Right cardiac atrium (tissue), 5 donors: ENCODE measurements around the gene MTHFD1L. TPM values are rescaled to one million over a fixed set of nuclear protein-coding genes. Genes with fewer than 3 reads are reported as not detected.

Experiments
- ATAC-seq, 2 donors: fragments of 200-7000 bp; cut with Tn5 transposase; one replicate each; pipeline versions ENCODE4 v1.8.0 to v1.9.1; 2020; ENCODE audit warnings: moderate library complexity in 2 of 2, mild to moderate bottlenecking in 1 of 2
- DNase-seq, 3 donors: peaks; one replicate each; pipeline ENCODE4 v3.0.0-alpha.2; 2020
- H3K27ac ChIP-seq: one replicate; pipeline ENCODE4 v1.5.1; 2013; ENCODE audit warnings: mild to moderate bottlenecking, low read length, control low read depth, moderate library complexity
- H3K27me3 ChIP-seq: one replicate; pipeline ENCODE4 v1.6.1; 2013; ENCODE audit not compliant: control insufficient read depth, insufficient read depth
- H3K4me1 ChIP-seq: one replicate; pipeline ENCODE4 v1.6.1; 2013; ENCODE audit warnings: low read length; ENCODE audit not compliant: control insufficient read depth, insufficient read depth
- H3K4me3 ChIP-seq: one replicate; pipeline ENCODE4 v1.5.1; 2013; ENCODE audit warnings: low read length, control low read depth
- H3K9me3 ChIP-seq: one replicate; pipeline ENCODE4 v1.6.1; 2013; ENCODE audit warnings: low read length; ENCODE audit not compliant: control insufficient read depth
- WGBS: extraction: QIAGEN DNeasy Blood & Tissue Kit; methylation state at CpG from one replicate; pipeline ENCODE4 v1.1.7; 2013; 5-methylcytosine and 5-hydroxymethylcytosine counted together
- intact Hi-C, 4 donors: fragments of 100-400 bp; cut with DNase I; formaldehyde crosslinking; loops; one replicate each; pipeline versions ENCODE4 v1.11.0 to v1.14.0; 2022 to 2023
- polyA plus RNA-seq: library from polyadenylated mRNA; stranded (reverse); fragments of 200-250 nt; gene quantifications from one replicate; pipeline ENCODE4 v1.2.3, GENCODE V29; 2013
- total RNA-seq, 4 donors: library from RNA; stranded (reverse); fragmentation: NEBNext Ultra II Directional; extraction: Animal tissue kit (Norgen Biotek cat#: 25700); gene quantifications; one replicate each; pipeline ENCODE4 v1.2.1, GENCODE V29; 2021
- donor health status: healthy with polysubstance abuse.
- donor health status: DM: no; HTN: yes; CAD: no.
- donor health status: DM: no; HTN: no; CAD: no.
- donor health status: DM: no; HTN: yes; CAD: no; lungs with severe emphysema.
- donor health status: DM: yes; HTN: yes; CAD: no.

The MTHFD1L gene
- total and polyA plus RNA-seq, 5 donors = 2.4 to 18.2 (median 5.0) TPM

GRCh38 chr6:151128763-151129370, 263.4 kb downstream of the MTHFD1L start:
- intact Hi-C loops = no loop called here
- H3K4me3 ChIP-seq = no peak overlapping the region
- H3K27ac ChIP-seq = no peak overlapping the region
- H3K9me3 ChIP-seq = no peaks in the 10 kb centered on the region
- no peaks in the 10 kb centered on the region for H3K27me3 ChIP-seq
- no peaks in the 10 kb centered on the region for H3K4me1 ChIP-seq
- 86% methylated on average over 5 of the region's 5 CpGs for WGBS
- no peak for DNase-seq
- ATAC-seq = no peak

GRCh38 chr6:151130329-151130728, 264.8 kb downstream of the MTHFD1L start:
- Histone ChIP-seq H3K4me1 (no peaks in the 10 kb centered on the region), H3K4me3 (no peak overlapping the region), H3K27ac (no peak overlapping the region), H3K27me3 (no peaks in the 10 kb centered on the region), H3K9me3 (no peaks in the 10 kb centered on the region)
- intact Hi-C loops = no loop called here
- DNase-seq = no peak
- ATAC-seq = no peak
- WGBS = 86% methylated on average over 6 of the region's 6 CpGs

GRCh38 chr6:151131324-151132007, 266.0 kb downstream of the MTHFD1L start:
- WGBS = 72% methylated on average over 3 of the region's 3 CpGs
- no peak overlapping the region for H3K4me3 ChIP-seq
- no peaks in the 10 kb centered on the region for H3K4me1 ChIP-seq
- no peaks in the 10 kb centered on the region for H3K9me3 ChIP-seq
- no peak for DNase-seq
- no peaks in the 10 kb centered on the region for H3K27me3 ChIP-seq
- intact Hi-C loops = no loop called here
- no peak overlapping the region for H3K27ac ChIP-seq
- ATAC-seq = no peak

- Histone ChIP-seq H3K27me3 (no peaks in the 10 kb centered on the region), H3K4me3 (no peak overlapping the region), H3K9me3 (no peaks in the 10 kb centered on the region), H3K27ac (peak overlapping the region; percentile 8), H3K4me1 (peaks cover 3% of the 10 kb centered on the region)
- intact Hi-C loops = no loop called here
- 49% methylated on average over 12 of the region's 12 CpGs for WGBS
- ATAC-seq (peak; percentile 27 to 73), DNase-seq (peak in 2 of 3 donors; percentile 22 to 74)
Observed at GRCh38 chr6:151136141-151136755, 270.7 kb downstream of the MTHFD1L start.

- 96% methylated on average over 6 of the region's 6 CpGs for WGBS
- intact Hi-C loops = no loop called here
- DNase-seq (no peak), ATAC-seq (no peak)
- no peaks in the 10 kb centered on the region for H3K27me3 ChIP-seq
- peaks cover 6% of the 10 kb centered on the region for H3K4me1 ChIP-seq
- no peak overlapping the region for H3K27ac ChIP-seq
- no peak overlapping the region for H3K4me3 ChIP-seq
- H3K9me3 ChIP-seq = no peaks in the 10 kb centered on the region
Observed at GRCh38 chr6:151137542-151137941, 272.0 kb downstream of the MTHFD1L start.

- Histone ChIP-seq H3K27me3 (no peaks in the 10 kb centered on the region), H3K27ac (no peak overlapping the region), H3K4me3 (no peak overlapping the region), H3K4me1 (peaks cover 10% of the 10 kb centered on the region), H3K9me3 (no peaks in the 10 kb centered on the region)
- WGBS = 76% methylated on average over 11 of the region's 11 CpGs
- ATAC-seq (no peak), DNase-seq (no peak)
- intact Hi-C loops = no loop called here
Observed at GRCh38 chr6:151139524-151139923, 274.0 kb downstream of the MTHFD1L start.

- WGBS = 70% methylated on average over 3 of the region's 3 CpGs
- Histone ChIP-seq H3K27me3 (no peaks in the 10 kb centered on the region), H3K4me1 (peaks cover 10% of the 10 kb centered on the region), H3K27ac (no peak overlapping the region), H3K4me3 (no peak overlapping the region), H3K9me3 (no peaks in the 10 kb centered on the region)
- ATAC-seq (peak; percentile 55 to 59), DNase-seq (no peak)
- intact Hi-C loops = no loop called here
Observed at GRCh38 chr6:151140767-151141166, 275.3 kb downstream of the MTHFD1L start.

GRCh38 chr6:151141685-151142084, 276.2 kb downstream of the MTHFD1L start:
- Histone ChIP-seq H3K4me3 (no peak overlapping the region), H3K27me3 (no peaks in the 10 kb centered on the region), H3K27ac (peak overlapping the region; percentile 72), H3K9me3 (no peaks in the 10 kb centered on the region), H3K4me1 (peaks cover 10% of the 10 kb centered on the region)
- 44% methylated on average over 5 of the region's 5 CpGs for WGBS
- ATAC-seq (peak; percentile 62 to 85), DNase-seq (peak in 2 of 3 donors; percentile 29 to 63)
- intact Hi-C loops = no loop called here

GRCh38 chr6:151142676-151143075, 277.2 kb downstream of the MTHFD1L start:
- H3K4me1 ChIP-seq = peaks cover 12% of the 10 kb centered on the region
- H3K27ac ChIP-seq = no peak overlapping the region
- intact Hi-C loops = no loop called here
- 96% methylated on average over 5 of the region's 5 CpGs for whole genome bisulfite sequencing
- no peaks in the 10 kb centered on the region for H3K27me3 ChIP-seq
- no peak overlapping the region for H3K4me3 ChIP-seq
- DNase-seq (no peak), ATAC-seq (no peak)
- no peaks in the 10 kb centered on the region for H3K9me3 ChIP-seq

- Histone ChIP-seq H3K27me3 (no peaks in the 10 kb centered on the region), H3K4me3 (no peak overlapping the region), H3K27ac (no peak overlapping the region), H3K9me3 (no peaks in the 10 kb centered on the region), H3K4me1 (peaks cover 14% of the 10 kb centered on the region)
- intact Hi-C loops = no loop called here
- DNase-seq (no peak), ATAC-seq (no peak)
- 41% methylated on average over 4 of the region's 4 CpGs for WGBS
Observed at GRCh38 chr6:151143337-151143736, 277.8 kb downstream of the MTHFD1L start.

- Histone ChIP-seq H3K9me3 (no peaks in the 10 kb centered on the region), H3K4me3 (no peak overlapping the region), H3K27ac (peak overlapping the region; percentile 28), H3K4me1 (peaks cover 14% of the 10 kb centered on the region), H3K27me3 (no peaks in the 10 kb centered on the region)
- DNase-seq (no peak), ATAC-seq (no peak)
- intact Hi-C loops = no loop called here
- 50% methylated on average over 6 of the region's 6 CpGs for WGBS
Observed at GRCh38 chr6:151143806-151144205, 278.3 kb downstream of the MTHFD1L start.
